Activated CD4-positive, CD25-positive, alpha-beta regulatory T cell treated with anti-CD3 and anti-CD28 coated beads, Interleukin-2, amount 50 U/mL, for 16 hours (primary cell): ENCODE measurements around the gene COL20A1.
"Not testable (repeated sequence)": the region's sequence is repeated elsewhere in the genome, so short reads cannot be mapped to it uniquely, and the experiment has no call there.

Experiments used
- DNase-seq: peaks from one replicate; pipeline ENCODE4 v3.0.0-alpha.2; 2020; ENCODE audit warnings: low read depth, low spot score

COL20A1 gene

DNA sequence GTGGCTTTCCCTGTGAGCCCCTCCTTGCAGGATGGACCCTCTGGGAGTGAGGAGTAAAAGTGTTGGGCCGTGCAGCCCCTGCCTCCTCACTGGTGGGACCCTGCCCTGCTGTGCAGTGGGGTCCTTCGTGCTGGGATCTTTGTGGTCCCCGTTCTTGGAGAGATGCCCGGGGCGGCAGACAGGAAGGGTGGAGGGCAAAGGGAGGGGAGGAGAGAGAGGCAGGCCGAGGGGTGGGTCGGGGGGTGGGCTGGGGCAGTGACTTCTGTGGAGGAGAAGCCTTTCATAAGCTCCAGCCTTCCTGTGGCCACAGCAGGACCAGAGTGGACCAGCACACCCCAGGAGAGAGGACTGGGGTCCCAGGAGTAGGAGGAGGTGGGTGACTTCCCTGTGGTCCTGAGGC is at the start of gene COL20A1:
TSS of gene COL20A1 (plus strand) at position 283 of the 400 bp plus-strand sequence. CDS start 1,922 bp downstream, outside the sequence.
- no peak for DNase-seq

DNA sequence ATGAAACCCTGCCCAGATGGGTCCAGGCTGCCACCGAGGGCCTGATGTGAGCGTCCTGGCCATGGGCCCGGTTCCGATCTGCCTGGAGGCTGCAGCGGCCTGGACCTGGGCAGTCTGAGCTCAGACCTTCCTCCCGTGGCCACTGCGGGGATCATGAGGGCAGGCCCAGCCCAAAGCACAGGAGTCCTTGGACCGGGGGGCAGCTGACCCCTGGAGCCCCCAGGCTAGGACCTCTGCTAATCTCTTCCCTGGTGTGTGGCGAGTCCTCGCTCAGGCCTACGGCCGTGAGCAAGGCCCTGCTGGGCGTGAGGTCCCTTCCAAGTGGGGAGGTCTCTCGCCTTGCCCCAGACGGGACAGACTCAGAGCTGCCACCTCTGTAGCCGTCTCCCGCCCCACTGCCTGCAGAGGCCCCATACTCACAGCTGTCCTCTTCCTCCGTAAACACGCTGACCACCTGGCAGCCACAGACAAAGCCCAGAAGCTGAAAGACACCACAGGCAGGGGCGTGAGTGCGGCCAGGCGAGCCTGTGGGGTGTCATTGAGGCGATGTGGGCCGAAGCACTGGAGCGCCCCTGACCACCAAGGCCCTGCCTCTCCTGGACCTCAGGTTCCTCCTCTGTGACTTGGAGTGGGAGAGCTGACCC is 49.3 kb upstream of the COL20A1 start:
- no peak for DNase-seq

DNA sequence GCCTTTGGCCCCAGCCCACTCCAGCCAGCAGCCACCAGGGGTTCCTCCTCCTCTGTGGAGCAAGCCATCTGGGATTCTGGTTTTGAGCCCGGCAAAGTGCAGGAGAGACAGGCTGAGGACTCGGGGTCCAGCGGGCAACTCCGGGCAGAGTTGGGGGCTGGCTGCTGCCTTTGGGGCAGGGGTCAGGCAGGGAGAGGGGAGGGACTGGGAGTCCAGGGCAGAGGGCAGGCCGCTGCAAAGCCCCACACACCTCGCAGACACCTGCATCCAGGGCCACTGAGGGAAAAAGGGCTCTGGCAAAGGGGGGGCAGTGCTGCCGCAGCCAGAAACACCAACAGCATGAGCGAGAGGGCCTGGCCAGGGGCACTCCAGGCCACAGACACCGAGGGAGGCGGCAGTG is 48.5 kb upstream of the COL20A1 start:
- no peak for DNase-seq

DNA sequence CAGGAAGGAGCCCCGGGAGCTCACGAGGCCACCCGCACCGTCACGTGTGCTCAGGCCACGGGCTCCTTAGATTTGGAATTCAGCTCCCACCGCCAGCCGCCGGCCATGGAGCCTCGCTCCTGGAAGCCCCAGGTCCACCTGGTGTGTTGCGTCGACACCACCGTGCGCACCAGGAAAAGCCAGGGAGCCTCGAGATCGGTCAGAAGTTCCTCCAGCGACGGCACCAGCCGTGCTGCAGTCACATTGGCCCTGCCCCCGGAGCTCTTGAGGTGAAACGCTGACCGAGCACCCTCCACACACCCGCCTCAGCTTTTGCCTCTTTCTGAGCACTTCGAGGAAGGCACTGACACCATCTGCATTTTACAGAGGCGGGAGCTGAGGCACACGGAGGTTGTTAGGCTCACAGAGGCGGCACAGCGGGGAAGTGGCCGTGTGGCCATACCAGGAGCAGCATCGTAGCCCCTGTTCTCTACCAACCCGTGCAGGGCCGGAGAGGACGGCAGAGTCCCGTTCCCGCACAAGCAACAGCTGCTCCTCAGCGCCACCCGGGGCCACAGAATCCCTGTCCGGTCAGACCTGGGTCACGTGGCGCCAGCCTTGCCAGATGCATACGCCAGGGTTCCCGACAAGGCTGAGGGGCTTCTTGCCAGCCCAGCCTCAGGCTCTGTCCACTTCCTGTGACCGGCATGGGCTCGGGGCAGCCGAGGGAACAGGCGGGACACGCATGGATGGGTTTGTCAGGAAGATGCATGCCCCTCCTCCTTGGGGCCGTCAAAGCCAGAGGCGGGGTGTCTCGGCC is 46.3 kb upstream of the COL20A1 start:
- no peak for DNase-seq

DNA sequence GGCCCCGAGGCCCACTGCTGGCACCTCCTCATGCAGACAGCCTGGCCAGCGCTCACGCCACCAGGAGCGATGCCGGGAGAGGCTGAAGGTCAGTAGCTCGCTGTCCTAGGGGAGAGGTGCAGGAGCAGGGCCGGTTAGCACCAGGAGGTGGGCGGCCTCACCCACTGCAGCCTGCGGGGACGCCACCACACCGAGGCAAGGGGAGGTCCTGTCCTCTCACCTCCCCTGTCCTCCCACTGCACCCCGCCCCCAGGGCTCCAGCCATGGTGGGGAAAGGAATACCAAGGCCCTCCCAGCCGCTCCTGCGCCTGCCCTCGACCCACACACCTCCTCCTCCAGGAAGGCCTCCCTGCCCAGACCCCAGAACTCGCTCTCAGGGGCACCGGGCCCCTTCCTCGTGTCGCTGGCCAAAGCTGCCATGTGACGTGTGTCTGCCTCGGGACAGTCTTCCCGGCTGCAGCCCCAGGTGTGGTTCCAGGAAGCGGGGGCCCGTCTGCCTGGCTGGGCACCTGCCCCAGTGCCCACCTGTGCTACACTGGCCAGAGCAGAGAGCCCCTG is 45.2 kb upstream of the COL20A1 start:
- no peak for DNase-seq

DNA sequence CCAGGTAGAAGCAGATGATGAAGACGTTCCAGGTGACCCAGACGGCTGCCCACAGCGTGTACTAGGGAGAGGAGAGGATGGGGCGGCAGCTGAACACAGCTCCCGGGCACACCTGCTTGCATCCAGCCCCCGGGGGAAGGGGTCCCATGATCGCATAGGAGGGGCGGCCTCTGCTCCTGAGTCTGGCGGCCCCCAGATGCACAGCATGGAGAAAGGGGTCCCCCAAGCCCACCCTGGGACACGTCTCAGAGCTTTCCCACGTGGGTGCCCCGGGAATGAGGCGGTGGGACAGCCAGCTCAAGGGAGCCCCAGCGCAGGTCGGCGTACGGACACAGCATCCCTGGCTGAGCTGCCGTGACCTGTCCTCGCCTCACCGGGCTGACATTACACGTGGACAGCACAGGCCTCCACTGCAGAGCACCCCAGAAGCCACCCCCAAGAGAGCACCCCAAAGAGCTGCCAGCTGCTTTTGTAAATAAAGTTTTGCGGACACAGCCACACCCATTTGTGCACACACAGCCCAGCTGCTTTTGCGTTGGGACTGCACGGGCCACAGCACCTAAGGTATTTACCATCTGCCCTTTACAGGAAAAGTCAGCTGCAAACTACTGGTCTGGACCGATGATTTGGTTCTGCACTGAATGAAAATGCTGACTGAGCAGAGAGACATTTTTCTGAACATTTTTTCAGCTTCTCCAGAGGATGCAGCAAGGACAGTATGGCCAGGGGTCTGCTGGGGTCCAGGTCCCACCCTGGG is 44.0 kb upstream of the COL20A1 start:
- DNase-seq: no peak

DNA sequence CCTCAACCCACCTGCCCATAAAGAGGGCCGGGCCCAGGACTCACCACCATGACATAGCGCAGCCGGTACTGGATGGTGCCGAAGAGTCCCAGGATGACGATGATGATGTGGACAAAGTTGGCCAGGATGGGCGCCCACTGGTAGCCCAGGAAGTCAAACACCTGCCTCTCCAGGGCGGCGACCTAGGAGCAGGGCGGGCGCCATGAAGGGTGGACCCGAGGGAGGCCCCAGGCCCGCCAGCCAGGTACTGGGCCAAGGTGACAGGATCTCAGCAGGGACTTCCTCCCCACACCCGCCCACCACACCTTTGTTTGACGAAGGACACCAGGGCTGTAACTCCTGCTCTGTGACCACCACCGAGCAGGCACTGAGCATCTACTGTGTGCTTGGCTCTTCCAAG is 43.1 kb upstream of the COL20A1 start:
- no peak for DNase-seq

DNA sequence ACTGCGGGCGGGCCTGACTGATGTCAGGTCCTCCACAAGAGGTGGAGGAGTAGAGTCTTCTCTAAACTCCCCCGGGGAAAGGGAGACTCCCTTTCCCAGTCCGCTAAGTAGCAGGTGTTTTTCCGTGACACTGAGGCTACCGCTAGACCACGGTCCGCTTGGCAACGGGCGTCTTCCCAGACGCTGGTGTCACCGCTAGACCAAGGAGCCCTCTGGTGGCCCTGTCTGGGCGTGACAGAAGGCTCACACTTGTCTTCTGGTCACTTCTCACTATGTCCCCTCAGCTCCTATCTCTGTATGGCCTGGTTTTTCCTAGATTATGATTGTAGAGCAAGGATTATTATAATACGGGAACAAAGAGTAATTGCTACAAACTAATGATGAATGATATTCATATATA is 41.6 kb upstream of the COL20A1 start:
- not testable (repeated sequence) for DNase-seq

DNA sequence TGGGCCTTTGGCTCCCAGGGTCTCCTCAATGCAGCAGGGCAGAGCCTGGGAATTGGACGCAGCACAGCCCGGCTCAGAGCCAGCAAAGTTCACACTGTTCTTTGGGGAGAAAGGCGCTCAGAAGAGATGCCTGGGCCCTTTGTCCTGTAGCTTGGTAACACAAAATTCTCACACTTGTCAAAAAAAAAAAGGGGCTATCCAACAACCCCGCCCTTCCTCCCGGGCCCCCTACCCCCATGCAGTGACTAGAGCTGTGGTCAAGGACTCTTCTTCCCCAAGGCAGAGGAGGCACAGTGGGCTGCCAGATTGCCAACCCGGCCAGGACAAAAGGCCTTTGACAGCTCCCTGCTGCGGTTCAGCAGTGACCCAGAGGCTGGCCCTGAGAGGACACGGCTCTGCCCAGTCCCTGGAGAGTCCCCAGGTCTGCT is 40.7 kb upstream of the COL20A1 start:
- DNase-seq: no peak

DNA sequence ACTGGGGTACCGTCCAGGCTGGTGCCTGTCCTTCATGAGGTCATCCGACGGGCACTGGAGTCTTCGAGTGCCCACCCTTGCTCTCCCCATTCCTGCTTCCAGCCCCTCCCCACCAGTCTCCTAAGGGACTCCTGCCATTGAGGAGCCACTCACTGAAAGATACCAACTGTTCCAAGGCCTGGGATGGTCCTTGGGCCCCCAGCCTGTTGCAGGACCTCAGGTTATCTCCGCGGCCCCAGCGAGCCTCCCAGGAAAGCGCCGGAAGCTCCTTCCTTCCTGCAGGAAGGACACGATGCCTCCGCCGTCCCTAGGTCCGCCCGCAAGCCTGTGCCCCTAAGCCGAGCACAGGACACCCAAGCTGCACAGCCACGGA is 39.9 kb upstream of the COL20A1 start:
- DNase-seq: no peak

DNA sequence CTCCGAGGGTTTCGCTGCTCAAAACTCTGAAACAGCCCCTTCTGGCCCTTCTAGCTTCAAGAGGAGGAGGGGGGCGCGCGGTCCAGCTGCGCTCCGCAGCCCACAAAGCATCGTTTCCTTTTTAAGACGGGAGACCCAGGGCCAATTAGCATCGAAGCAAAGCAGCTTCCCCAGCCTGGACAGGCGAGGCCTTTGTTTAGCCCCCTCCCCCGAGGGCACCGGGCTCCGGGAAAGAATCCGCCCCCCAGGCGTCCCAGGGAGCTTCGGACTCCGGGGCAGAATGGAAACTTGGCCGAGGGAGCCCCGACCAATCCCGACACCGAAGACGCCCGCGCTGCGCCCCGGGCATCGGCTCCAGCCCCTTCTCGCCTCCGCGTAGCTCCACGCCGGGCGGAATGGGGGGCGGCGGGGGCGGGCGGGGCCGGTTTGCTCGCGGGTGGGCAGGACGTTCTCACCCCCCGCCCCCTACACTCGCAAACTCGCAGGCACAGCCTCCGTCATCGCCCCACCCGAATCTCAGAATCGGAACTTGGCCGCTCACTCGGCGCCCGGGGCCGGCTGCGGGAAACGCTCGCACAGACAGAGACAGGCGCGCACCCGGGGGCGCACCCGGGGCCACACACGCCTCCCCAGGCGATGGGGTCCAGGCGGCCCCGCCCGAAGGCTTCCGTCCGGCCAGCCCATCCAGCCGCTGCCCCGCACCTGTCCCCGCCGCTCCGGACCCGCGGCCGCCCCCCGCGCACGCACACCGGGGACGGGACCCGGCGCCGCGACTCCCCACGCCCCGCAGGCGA is 39.4 kb upstream of the COL20A1 start:
- DNase-seq: no peak

DNA sequence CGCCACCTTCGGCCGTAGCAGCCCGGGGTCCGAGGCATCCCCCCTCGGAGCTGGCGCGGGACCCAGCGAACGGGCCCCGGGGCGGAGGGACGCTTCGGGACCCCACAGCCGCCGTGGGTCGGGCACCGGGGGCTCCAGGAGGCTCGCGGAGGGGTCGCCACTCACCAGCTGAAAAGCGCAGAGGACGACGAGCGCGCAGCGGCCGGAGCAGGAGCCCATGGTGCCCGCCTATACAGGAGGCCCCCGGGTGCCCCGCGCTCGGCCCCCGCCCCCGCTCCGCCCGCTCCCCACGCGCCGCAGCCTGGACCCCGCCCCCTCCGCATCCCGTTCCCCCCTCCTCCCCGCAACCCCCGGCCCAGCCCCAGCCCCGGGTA is 38.8 kb upstream of the COL20A1 start, which contains the start of gene NKAIN4:
TSS of gene NKAIN4 (minus strand) at position 232 of the 374 bp plus-strand sequence. CDS start at position 219, 13 bp downstream.
- no peak for DNase-seq

DNA sequence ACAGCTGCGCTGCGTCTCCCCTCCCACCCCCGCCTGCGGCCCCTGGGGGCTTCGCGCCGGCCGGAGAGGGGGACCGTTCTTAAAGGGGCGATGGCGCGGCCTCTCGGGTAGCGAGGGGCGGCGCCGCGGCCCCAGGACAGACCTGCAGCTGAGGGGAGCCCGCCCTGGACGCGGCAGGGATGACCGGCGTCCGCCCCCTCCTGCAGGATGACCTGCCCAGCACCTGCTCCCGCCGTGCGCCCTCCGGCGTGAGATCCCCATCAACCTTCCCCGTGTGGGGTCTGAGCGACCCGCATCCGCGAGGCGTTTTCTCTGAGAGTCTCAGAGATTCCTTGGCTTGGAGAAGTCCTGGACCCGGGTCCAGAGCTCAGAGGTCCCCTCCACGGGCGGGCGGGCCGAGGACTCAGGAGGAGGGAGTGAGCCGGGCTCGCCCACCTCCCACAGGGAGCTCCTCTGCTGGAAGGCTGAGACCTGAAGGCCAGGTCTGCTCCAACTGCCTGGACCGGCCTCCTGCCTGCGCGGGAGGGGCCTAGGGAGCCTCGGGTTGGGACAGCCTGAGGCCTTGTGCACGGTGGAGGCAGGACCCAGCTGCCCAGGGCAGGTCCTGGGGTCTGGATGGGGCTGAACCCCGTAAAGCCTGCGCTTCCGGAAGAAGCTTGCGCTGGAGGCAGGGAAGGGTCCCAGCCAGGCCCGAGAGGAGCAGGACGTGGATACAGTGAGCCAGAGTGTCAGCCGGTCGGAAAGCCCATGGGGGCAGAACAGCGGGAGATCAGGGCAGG is 38.2 kb upstream of the COL20A1 start:
- DNase-seq: no peak

DNA sequence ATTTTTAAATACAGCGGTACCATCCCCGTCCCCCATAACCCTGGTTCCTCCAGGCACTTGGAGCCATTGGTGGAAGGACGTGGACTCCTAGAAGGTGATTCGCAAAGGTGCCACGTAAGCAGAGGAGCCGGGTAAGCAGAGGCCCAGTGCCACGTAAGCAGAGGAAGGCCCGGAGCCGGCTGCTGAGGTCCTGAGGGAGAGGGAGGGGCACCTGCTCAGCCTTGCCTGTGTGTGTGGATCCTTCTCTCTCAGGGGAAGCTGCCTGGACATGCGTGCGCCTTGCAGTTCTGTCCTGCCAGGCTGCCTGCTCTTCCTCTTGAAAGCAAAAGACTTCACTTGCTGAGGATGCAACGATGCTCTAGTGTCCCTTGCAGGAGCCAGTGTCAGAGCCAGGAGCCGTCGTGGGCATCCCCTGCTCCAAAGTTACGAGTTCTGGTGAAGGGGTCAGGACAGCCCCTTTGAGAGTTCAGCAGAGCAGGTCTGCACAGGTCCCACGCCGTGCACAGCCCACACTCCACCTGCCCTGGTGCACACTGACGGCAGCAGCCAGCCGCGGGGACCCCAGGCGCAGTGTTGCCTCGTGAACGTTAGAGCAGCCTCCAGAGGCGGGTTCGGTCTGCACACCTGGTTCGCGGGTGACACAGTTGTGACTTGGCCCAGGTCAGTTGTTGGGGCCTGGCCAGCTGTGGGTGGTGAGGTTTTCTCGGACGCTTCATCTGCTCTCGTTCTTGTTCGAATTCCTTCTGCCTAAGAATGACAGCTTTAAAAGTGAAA is 36.9 kb upstream of the COL20A1 start:
- DNase-seq: no peak

DNA sequence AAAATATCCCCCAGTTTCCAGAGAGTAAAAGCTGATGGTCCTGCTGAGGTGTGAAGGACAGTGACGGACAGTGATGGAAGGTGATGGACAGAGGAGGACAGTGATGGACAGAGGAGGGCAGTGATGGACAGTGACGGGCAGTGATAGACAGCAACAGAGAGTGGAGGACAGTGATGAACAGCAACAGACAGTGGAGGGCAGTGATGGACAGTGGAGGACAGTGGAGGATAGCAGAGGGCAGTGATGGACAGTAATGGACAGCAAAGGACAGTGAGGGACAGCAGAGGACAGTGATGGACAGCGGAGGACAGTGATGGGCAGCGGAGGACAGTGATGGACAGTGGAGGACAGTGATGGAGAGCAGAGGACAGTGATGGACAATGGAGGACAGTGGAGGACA is 36.0 kb upstream of the COL20A1 start:
- no peak for DNase-seq

DNA sequence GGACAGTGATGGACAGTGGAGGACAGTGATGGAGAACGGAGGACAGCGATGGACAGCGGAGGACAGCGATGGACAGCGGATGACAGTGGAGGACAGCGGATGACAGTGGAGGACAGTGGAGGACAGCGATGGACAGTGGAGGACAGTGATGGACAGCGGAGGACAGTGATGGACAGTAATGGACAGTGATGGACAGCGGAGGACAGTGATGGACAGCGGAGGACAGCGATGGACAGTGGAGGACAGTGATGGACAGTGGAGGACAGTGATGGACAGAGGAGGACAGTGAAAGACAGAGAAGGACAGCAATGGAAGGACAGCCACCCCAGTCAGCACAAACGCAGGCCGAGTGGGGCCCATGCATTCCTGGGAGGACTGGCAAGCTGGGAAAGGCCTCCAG is 35.4 kb upstream of the COL20A1 start:
- DNase-seq: no peak

DNA sequence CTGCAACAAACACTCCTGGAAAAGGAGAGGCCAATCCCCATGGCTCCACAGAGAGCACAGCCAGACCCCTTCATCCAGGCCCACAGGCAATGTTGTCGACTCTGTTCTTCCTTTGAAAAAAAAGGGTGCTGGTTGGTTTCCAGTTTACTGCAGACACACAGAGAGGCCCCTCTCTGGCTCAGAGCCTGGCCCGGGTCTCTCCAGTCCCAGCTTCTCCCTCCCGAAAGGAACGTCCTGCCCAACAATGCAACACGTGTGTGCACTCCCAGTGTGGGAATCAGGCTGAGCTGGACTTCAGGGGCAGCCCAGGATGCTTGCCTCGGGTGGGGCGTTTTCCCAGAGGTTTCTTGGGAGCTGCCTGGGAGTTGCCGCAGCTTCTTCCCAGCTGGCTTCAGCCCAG is 34.2 kb upstream of the COL20A1 start:
- DNase-seq: no peak

DNA sequence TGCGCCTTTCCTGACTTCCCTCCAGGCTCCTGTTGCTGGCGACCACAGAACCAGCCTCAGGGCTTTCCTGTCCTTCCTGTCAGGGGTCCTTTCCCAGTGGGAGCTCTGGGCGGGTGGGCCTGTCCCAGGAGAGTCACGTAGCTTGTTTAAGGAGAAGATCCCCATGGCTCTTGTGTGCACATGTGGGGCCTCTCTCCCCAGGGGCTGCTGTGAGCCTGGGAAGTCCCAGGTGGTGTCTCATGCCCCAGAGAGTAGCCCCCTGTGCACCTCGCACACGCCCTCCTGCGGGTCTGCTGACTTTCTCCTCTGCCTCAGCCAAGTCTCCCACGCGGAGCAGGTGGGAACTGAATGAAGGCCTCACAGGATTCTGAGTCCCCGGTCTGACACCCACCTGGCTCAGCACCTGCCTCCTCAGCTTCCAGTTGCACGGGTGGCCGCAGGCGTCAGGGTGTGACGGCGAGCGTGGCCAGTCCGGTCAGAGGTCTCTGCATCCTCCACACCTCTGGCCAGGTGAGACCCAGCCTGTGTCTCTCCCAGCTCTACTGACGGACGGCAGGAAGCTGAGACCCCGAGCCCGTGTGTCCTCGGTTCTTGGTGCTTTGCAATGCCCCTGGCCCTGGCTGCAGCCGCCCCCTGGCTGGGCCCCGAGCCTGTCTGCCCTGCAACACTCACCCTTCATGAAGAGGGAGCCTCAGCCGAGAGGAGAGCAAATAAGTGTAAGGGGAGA is 33.1 kb upstream of the COL20A1 start:
- no peak for DNase-seq

DNA sequence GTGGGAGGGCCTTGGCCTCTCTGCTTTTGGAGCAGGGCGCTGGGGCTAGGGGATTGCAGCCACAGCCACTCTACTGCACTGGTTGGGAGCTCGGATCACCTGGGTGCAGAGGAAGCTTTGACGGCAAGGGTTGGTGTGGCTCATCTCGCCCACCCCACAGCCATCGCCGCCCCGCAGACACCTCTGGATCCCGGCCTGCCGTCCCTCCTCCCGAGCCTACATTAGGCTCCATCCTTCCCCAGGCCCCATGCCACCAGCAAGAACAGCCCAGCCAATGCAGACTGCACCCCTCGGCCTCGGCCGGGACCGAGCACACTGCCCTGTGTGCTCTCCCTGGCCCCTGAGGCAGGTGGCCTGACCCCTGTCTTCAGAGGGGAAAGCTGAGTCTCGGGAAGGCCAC is 32.5 kb upstream of the COL20A1 start:
- no peak for DNase-seq
